ENCODE measurements around the gene INSRR. TPM values are rescaled to one million over a fixed set of nuclear protein-coding genes. Genes with fewer than 3 reads are reported as not detected.

The INSRR gene
- total RNA-seq, 2 donors from 2014 or later = not detected

- DNase-seq = no peak
- H3K9ac ChIP-seq (ENCODE audit: low read depth in 2 of 2, low read length in 2 of 2) = no peak overlapping the region
- TF ChIP-seq CTCF (IDR thresholded peaks at IDR 0.05) = no peak
- H3K36me3 ChIP-seq = no peaks in the 10 kb centered on the region
- no peak overlapping the region for H3K27ac ChIP-seq
- no peak overlapping the region for H3K4me3 ChIP-seq
- no peaks in the 10 kb centered on the region for H3K4me1 ChIP-seq
- intact Hi-C loops (cut with DNase I) = loop anchor here (10.0 kb wide), 1 partner anchor 161 kb away; no protein-coding TSS in a partner anchor
- H3K27me3 ChIP-seq = no peaks in the 10 kb centered on the region
- no peaks in the 10 kb centered on the region for H3K9me3 ChIP-seq
Measured at GRCh38 chr1:156876281-156876680, 17.4 kb upstream of the INSRR start.

GRCh38 chr1:156875341-156875615 lies 16.4 kb upstream of the INSRR start:
- intact Hi-C loops (cut with DNase I) = loop anchor here (10.0 kb wide), 1 partner anchor 160 kb away; no protein-coding TSS in a partner anchor
- no peak overlapping the region for H3K4me3 ChIP-seq
- no peaks in the 10 kb centered on the region for H3K9me3 ChIP-seq
- H3K27ac ChIP-seq = no peak overlapping the region
- no peak for TF ChIP-seq CTCF (IDR thresholded peaks at IDR 0.05)
- no peaks in the 10 kb centered on the region for H3K27me3 ChIP-seq
- H3K9ac ChIP-seq (ENCODE audit: low read depth in 2 of 2, low read length in 2 of 2) = no peak overlapping the region
- no peak for DNase-seq
- no peaks in the 10 kb centered on the region for H3K4me1 ChIP-seq
- no peaks in the 10 kb centered on the region for H3K36me3 ChIP-seq

- DNase-seq = no peak
- no peaks in the 10 kb centered on the region for H3K36me3 ChIP-seq
- TF ChIP-seq CTCF (IDR thresholded peaks at IDR 0.05) = no peak
- H3K27ac ChIP-seq = no peak overlapping the region
- no peak overlapping the region for H3K9ac ChIP-seq (ENCODE audit: low read depth in 2 of 2, low read length in 2 of 2)
- no peak overlapping the region for H3K4me3 ChIP-seq
- H3K4me1 ChIP-seq = no peaks in the 10 kb centered on the region
- intact Hi-C loops (cut with DNase I) = loop anchor here (10.0 kb wide), 1 partner anchor 160 kb away; no protein-coding TSS in a partner anchor
- H3K9me3 ChIP-seq = no peaks in the 10 kb centered on the region
- H3K27me3 ChIP-seq = no peaks in the 10 kb centered on the region
Measured at GRCh38 chr1:156874572-156875340, 15.8 kb upstream of the INSRR start.

GRCh38 chr1:156874142-156874541 lies 15.2 kb upstream of the INSRR start:
- H3K4me3 ChIP-seq = no peak overlapping the region
- DNase-seq = no peak
- no peaks in the 10 kb centered on the region for H3K27me3 ChIP-seq
- no peak for TF ChIP-seq CTCF (IDR thresholded peaks at IDR 0.05)
- H3K36me3 ChIP-seq = no peaks in the 10 kb centered on the region
- no peaks in the 10 kb centered on the region for H3K9me3 ChIP-seq
- H3K4me1 ChIP-seq = no peaks in the 10 kb centered on the region
- no peak overlapping the region for H3K27ac ChIP-seq
- intact Hi-C loops (cut with DNase I) = loop anchor here (10.0 kb wide), 1 partner anchor 159 kb away; no protein-coding TSS in a partner anchor
- H3K9ac ChIP-seq (ENCODE audit: low read depth in 2 of 2, low read length in 2 of 2) = no peak overlapping the region

GRCh38 chr1:156873659-156874058 lies 14.7 kb upstream of the INSRR start:
- Histone ChIP-seq H3K36me3 (no peaks in the 10 kb centered on the region), H3K27me3 (no peaks in the 10 kb centered on the region), H3K27ac (no peak overlapping the region), H3K9me3 (no peaks in the 10 kb centered on the region), H3K4me3 (no peak overlapping the region), H3K9ac (ENCODE audit: low read depth in 2 of 2, low read length in 2 of 2) (no peak overlapping the region), H3K4me1 (no peaks in the 10 kb centered on the region)
- TF ChIP-seq CTCF (IDR thresholded peaks at IDR 0.05) = no peak
- no peak for DNase-seq
- intact Hi-C loops (cut with DNase I) = loop anchor here (10.0 kb wide), 1 partner anchor 159 kb away; no protein-coding TSS in a partner anchor
